ENCODE data around the gene SLC24A4. TPM values are rescaled to one million over a fixed set of nuclear protein-coding genes. Genes with fewer than 3 reads are reported as not detected.
A peak's percentile ranks its signal among the peaks of the same experiment; 100 is the strongest.

The SLC24A4 gene
- total RNA-seq, 1 donor from 2014 or later: not detected

DNA sequence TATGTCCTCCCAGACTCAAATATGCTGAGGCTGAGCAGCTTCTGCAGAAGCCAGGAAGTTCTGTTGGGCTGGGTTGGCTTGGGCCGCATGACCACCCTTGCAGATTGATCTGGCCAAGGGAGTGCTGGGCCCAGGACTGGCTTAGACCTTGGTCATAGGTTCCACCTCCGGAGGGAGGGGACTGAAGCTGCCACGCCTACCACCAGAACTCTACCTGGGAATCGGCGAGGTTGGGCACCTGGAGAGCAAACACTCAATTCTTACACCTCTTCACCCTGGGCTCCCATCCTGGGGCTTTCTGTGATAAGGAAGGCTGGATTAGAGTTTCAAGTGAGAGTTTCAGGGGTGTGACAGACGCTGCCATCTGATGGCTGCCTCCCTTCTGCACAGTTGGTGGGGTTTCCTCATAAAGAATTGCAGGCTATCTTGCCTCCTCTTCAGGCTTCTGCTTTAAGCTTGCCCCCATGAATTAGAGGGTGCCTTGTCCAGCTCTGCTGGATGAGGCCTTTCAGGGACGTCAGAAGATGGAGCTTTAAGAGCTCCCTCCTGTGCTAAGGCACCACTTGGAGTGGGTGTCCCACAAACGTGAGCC lies 5.8 kb downstream of the SLC24A4 start:
- no peak overlapping the region for H3K4me3 Mint-ChIP-seq
- DNase-seq: peak; percentile 60
- no peaks in the 10 kb centered on the region for H3K4me1 Mint-ChIP-seq
- H3K27ac Mint-ChIP-seq: no peak overlapping the region
- H3K27me3 Mint-ChIP-seq: peaks cover 47% of the 10 kb centered on the region
- intact Hi-C loops (cut with micrococcal nuclease): no loop called here
- H3K36me3 Mint-ChIP-seq (ENCODE audit: low read depth): no peaks in the 10 kb centered on the region
- no peaks in the 10 kb centered on the region for H3K9me3 Mint-ChIP-seq

DNA sequence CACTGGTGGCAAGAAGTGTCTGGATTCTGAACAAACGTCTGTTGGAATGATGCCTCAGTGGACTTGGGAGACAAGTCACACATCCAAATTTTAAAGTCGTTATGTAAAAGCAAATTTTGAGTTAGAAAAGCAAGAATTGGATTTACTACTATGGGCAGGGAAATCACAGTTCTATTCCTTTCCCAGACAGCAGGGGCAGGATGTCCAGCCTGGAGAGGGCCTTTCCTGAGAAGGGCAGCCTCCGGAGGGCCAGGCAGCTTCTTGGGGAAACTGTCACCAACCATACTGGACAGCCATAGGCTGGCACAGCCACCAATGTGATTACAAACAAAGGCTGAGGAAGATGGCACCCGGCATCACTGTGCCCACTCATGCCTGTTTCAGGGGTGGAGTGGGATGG lies 11.1 kb downstream of the SLC24A4 start:
- Mint-ChIP-seq H3K4me1 (no peaks in the 10 kb centered on the region), H3K4me3 (no peak overlapping the region), H3K27me3 (peaks cover 42% of the 10 kb centered on the region), H3K9me3 (no peaks in the 10 kb centered on the region), H3K27ac (no peak overlapping the region), H3K36me3 (ENCODE audit: low read depth) (no peaks in the 10 kb centered on the region)
- DNase-seq: no peak
- intact Hi-C loops (cut with micrococcal nuclease): no loop called here

DNA sequence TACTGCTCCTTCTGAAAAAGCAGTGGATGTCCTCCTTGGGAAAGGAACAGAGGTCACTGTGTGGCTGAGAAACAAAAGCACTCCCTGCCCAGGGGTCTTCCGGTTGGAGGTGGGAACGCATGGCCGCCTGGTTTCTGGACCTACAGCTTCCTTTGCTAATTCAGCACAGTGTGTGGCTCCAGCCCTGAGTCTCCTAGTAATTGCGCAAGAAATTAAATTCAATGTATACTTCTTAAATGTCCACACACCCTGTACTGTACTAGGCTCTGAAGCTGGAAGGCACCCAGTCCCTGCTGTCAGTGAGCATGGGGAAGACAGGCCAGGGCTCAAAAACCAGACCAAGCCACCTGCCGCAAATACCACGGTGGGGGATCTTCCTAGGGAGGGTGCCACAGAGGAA lies 13.4 kb downstream of the SLC24A4 start:
- Mint-ChIP-seq H3K9me3 (no peaks in the 10 kb centered on the region), H3K36me3 (ENCODE audit: low read depth) (no peaks in the 10 kb centered on the region), H3K27ac (no peak overlapping the region), H3K4me1 (peaks cover 5% of the 10 kb centered on the region), H3K4me3 (no peak overlapping the region), H3K27me3 (peaks cover 53% of the 10 kb centered on the region)
- intact Hi-C loops (cut with micrococcal nuclease): no loop called here
- DNase-seq: no peak

DNA sequence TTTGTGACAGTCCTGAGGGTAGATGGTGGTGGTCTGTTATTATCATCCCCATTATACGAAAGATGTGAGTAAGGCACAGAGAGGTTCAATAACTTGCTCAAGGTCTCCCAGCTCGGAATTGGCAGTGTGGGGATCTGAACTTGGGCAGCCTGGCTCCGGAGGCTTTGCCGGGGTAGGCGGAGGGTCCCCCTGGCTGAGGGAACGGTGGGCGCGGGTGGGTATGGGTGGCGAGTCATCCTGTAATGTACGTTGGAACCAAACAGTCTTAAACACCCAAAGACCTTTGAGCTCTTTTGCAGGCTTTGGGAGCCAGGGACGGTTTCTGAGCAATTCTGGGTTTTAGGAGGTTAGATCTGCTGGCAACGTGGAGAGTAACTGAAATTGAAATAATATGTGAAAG lies 16.5 kb downstream of the SLC24A4 start:
- intact Hi-C loops (cut with micrococcal nuclease): no loop called here
- H3K9me3 Mint-ChIP-seq: peaks cover 4% of the 10 kb centered on the region
- DNase-seq: no peak
- no peak overlapping the region for H3K4me3 Mint-ChIP-seq
- H3K36me3 Mint-ChIP-seq (ENCODE audit: low read depth): no peaks in the 10 kb centered on the region
- H3K27me3 Mint-ChIP-seq: peaks cover 54% of the 10 kb centered on the region
- H3K4me1 Mint-ChIP-seq: peaks cover 15% of the 10 kb centered on the region
- H3K27ac Mint-ChIP-seq: no peak overlapping the region

DNA sequence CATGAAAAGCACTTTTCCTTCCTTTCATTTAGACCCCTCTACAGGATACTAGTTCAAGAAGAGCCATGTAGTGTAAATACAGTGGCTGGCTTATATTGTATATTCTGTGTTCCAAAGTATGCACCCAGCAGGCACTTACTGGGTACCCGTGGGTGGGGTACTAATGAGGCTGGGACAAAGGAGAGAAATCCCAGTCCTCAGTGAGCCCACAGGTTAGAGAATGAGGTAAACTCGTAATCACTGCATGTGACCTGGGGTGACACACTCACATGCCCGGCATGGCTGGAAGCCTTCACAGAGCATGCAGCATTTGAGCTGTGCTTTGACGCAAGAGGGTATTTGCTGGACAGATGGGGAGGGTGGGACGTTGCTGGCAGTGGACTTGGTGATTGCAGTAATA lies 17.1 kb downstream of the SLC24A4 start:
- peaks cover 59% of the 10 kb centered on the region for H3K27me3 Mint-ChIP-seq
- H3K9me3 Mint-ChIP-seq: peaks cover 4% of the 10 kb centered on the region
- no peak for DNase-seq
- H3K4me1 Mint-ChIP-seq: peaks cover 15% of the 10 kb centered on the region
- no peaks in the 10 kb centered on the region for H3K36me3 Mint-ChIP-seq (ENCODE audit: low read depth)
- intact Hi-C loops (cut with micrococcal nuclease): loop anchor here (2.0 to 5.0 kb wide), 2 partner anchors 81 to 342 kb away; no protein-coding TSS in a partner anchor
- no peak overlapping the region for H3K4me3 Mint-ChIP-seq
- no peak overlapping the region for H3K27ac Mint-ChIP-seq

DNA sequence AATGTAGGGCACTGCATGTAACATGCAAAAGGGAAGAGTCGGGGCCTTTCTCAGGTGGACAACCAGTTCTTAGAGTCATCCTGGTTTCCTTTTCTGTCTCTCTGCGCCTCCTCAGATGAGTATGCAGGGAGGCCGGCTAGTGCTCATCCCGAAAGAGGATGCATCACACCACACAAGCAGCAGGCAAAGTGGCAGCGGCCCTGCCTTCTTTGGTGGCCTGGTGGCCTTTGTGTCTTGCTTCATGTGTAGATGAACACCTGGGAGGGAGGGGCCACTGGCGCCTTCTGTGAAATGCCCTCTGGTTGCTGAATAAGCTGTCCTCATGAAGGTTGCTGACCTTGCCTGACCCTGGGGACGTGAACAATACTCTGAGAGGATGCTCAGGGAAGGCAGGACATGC lies 18.0 kb downstream of the SLC24A4 start:
- peaks cover 15% of the 10 kb centered on the region for H3K4me1 Mint-ChIP-seq
- peaks cover 4% of the 10 kb centered on the region for H3K9me3 Mint-ChIP-seq
- H3K27ac Mint-ChIP-seq: peak overlapping the region; percentile 10
- peaks cover 56% of the 10 kb centered on the region for H3K27me3 Mint-ChIP-seq
- no peaks in the 10 kb centered on the region for H3K36me3 Mint-ChIP-seq (ENCODE audit: low read depth)
- H3K4me3 Mint-ChIP-seq: peak overlapping the region; percentile 21
- intact Hi-C loops (cut with micrococcal nuclease): loop anchor here (1.0 to 5.0 kb wide), 3 partner anchors 82 to 341 kb away; no protein-coding TSS in a partner anchor
- DNase-seq: peak; percentile 56

DNA sequence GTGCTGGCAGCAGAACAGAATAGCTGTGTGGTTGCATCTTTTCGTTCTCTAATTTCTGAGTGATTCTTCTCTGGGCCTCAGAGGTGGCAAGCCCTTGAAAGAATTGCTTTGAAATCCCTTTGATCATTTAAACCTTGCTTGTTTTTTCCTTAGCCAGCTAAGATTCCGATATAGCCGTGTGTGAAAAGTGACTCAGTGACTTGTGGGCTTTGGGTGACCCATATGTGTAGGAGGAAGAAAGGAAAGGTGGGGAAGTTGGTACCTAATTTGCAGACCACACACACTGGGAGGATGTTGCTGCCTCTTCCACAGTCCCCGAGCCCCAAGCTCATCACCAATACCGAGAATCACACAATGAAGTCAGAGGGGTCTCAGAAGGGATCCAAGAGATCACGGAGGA lies 18.8 kb downstream of the SLC24A4 start:
- H3K36me3 Mint-ChIP-seq (ENCODE audit: low read depth): no peaks in the 10 kb centered on the region
- H3K27ac Mint-ChIP-seq: peak overlapping the region; percentile 81
- intact Hi-C loops (cut with micrococcal nuclease): loop anchor here (1.0 to 5.0 kb wide), 3 partner anchors 83 to 341 kb away; no protein-coding TSS in a partner anchor
- H3K4me3 Mint-ChIP-seq: peak overlapping the region; percentile 5
- peaks cover 57% of the 10 kb centered on the region for H3K27me3 Mint-ChIP-seq
- H3K9me3 Mint-ChIP-seq: peaks cover 4% of the 10 kb centered on the region
- peaks cover 15% of the 10 kb centered on the region for H3K4me1 Mint-ChIP-seq
- peak; percentile 65 for DNase-seq

DNA sequence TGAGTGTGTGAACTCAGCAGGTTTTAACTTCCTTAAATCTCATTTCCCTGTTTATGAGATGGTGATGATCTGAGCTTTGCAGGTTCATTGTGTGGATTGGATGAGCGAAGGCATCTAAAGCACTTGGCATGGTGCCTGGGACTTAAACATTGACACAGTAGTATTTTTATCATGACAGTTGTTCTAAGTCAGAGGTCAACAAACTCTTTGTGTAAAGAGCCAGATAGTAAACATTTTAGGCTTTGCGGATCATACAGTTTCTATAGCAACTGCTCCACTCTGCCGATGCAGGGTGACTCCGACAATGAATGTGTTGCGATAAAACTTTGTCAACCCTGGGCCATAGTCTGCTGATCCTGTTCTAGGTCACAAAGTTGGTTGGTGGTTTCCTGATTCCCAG lies 25.2 kb downstream of the SLC24A4 start:
- Mint-ChIP-seq H3K4me1 (peaks cover 2% of the 10 kb centered on the region), H3K36me3 (ENCODE audit: low read depth) (no peaks in the 10 kb centered on the region), H3K9me3 (peaks cover 4% of the 10 kb centered on the region), H3K4me3 (no peak overlapping the region), H3K27me3 (peaks cover 43% of the 10 kb centered on the region), H3K27ac (no peak overlapping the region)
- DNase-seq: no peak
- intact Hi-C loops (cut with micrococcal nuclease): no loop called here

DNA sequence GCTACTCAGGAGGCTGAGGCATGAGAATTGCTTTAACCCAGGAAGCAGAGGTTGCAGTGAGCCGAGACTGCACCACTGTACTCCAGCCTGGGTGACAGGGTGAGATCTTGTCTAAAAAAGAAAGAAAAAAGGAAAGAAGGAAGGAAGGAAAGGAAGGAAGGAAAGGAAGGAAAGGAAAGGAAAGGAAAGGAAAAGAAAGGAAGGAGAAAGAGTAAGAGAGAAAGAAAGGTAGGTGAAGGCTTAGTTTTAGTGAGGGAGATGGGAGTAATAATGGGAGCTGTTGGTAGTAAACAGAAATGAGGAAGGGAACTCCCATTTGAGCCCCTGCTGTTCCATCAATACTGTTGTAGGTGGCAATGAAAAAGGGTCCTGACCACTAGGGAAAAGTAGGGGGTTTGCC lies 28.8 kb downstream of the SLC24A4 start:
- DNase-seq: no peak
- Mint-ChIP-seq H3K4me1 (no peaks in the 10 kb centered on the region), H3K27me3 (peaks cover 24% of the 10 kb centered on the region), H3K4me3 (no peak overlapping the region), H3K27ac (no peak overlapping the region), H3K36me3 (ENCODE audit: low read depth) (no peaks in the 10 kb centered on the region), H3K9me3 (no peaks in the 10 kb centered on the region)
- intact Hi-C loops (cut with micrococcal nuclease): loop anchor here (10.0 kb wide), 1 partner anchor 227 kb away; the partner anchor contains the start of genes CPSF2 and NDUFB1

DNA sequence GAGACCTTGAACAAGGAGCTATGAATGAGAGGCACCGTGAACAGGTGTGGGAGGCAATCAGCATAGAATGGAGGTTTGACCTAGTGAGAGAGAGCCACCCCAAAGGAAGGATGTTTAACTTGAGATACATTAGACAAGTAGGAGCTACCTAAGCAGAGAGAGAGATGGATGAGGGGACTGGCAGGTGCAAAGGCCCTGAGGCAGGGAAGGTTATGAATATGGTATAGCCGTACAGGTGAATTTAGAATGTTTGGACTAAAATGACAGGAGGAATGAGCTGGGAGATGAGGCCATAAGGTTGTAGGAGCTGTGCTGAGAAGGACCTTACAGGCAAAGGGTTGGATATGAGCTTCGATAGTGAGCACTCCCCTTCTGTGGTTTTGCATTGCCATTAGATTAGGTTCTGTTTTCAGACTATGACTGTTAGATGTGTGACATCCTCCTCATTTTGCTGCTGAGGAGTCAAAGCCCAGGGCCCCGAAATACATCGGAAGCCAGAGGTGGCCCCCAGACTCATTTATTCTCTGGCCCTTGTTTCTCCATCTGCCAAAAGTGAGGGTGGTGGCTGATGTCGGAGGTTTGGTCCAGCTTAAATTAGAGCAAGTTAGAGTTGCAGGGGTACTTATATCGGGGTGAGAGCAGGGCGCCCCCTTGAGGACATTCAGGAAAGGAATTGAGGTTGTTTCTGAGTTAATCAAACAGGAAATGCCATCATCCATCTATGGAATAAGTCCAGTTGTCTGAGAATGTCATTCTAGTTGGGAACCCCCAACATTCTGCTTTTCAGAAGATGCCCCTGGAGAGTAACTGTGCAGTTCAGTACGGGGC lies 29.4 kb downstream of the SLC24A4 start:
- Mint-ChIP-seq H3K36me3 (ENCODE audit: low read depth) (no peaks in the 10 kb centered on the region), H3K4me3 (no peak overlapping the region), H3K4me1 (no peaks in the 10 kb centered on the region), H3K27me3 (peaks cover 20% of the 10 kb centered on the region), H3K9me3 (no peaks in the 10 kb centered on the region), H3K27ac (no peak overlapping the region)
- DNase-seq: peak; percentile 81
- intact Hi-C loops (cut with micrococcal nuclease): loop anchor here (10.0 kb wide), 1 partner anchor 228 kb away; the partner anchor contains the start of genes CPSF2 and NDUFB1

DNA sequence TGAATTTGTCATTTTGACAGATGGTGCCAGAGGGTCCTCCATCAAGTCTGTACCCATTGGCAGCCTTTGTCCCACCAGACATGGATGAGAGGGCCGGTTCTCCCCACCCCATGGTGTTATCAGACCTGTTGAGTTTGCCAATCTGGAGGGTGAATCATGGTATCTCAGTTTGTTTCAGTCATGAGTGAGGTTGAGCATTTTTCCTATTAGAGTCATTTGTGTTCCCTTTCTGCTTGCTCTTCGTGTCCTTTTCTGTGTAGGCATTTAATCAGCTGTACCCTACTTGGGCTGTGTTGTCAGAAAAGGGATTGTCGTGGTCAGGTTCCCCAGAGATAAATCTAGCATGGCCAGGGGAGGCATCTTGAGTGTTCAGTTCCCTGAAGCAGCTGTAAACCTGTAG lies 30.5 kb downstream of the SLC24A4 start:
- Mint-ChIP-seq H3K4me3 (no peak overlapping the region), H3K4me1 (no peaks in the 10 kb centered on the region), H3K27ac (no peak overlapping the region), H3K36me3 (ENCODE audit: low read depth) (no peaks in the 10 kb centered on the region), H3K9me3 (no peaks in the 10 kb centered on the region), H3K27me3 (peaks cover 26% of the 10 kb centered on the region)
- DNase-seq: no peak
- intact Hi-C loops (cut with micrococcal nuclease): loop anchor here (10.0 kb wide), 1 partner anchor 229 kb away; the partner anchor contains the start of genes CPSF2 and NDUFB1

DNA sequence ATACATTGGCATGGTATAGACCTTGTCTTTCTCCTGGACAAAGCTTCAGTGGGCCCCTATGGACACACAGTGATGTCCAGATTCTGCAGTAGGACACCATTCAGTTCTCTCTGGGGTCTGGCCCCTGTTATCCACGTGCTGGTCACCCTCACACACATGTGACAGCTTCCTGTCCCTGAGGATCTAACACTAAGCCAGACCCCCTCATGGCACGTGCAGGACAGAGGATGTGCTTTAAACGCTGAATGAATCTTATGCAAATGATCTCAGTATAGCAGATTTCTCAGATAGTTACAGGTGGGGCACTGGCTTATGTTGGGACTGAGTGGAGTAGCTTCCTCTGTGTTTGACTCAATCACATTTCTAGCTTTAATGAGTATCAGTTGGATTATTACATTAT lies 33.7 kb downstream of the SLC24A4 start:
- Mint-ChIP-seq H3K27ac (no peak overlapping the region), H3K4me3 (no peak overlapping the region), H3K4me1 (no peaks in the 10 kb centered on the region), H3K36me3 (ENCODE audit: low read depth) (no peaks in the 10 kb centered on the region), H3K9me3 (no peaks in the 10 kb centered on the region), H3K27me3 (peaks cover 16% of the 10 kb centered on the region)
- intact Hi-C loops (cut with micrococcal nuclease): loop anchor here (10.0 kb wide), 1 partner anchor 232 kb away; the partner anchor contains the start of genes CPSF2 and NDUFB1
- DNase-seq: no peak

DNA sequence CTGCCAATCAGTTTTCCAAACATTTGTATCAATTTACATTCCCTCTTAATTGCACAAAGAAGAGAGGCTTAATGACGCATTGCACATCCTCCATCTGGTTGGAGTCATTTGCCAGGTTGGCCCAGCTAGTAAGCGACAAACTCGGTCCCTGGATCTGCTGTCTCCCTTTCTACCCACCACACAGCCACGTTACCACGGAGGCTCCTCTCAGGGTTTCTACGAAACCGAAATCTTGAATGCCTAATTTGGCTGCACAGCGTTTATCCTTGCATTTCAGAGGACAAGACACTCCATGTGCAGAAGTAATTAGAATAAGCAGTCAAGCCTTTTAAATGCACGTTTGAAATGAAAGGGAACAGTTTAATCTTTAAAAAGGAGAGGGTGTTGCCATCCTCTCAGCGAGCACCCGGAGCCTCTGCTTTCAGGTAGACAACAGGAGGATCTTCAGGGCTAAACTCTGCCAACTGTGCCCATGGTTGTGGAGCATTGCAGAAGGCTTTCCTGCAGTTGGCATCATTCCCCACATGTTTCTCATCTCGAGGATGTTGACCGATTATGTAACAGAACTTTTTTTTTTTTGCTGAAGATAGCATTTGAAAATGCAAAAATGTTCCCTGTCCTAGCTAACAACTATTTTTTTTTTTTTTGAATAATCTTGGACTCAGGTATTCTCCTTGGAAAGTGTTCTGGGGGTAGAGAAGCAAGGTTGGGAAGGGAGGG lies 37.8 kb downstream of the SLC24A4 start:
- Mint-ChIP-seq H3K27me3 (peaks cover 12% of the 10 kb centered on the region), H3K9me3 (no peaks in the 10 kb centered on the region), H3K4me1 (no peaks in the 10 kb centered on the region), H3K4me3 (no peak overlapping the region), H3K36me3 (ENCODE audit: low read depth) (no peaks in the 10 kb centered on the region), H3K27ac (no peak overlapping the region)
- DNase-seq: no peak
- intact Hi-C loops (cut with micrococcal nuclease): no loop called here

Data from activated CD4-positive, alpha-beta T cell treated with anti-CD3 and anti-CD28 coated beads, Interleukin-2, amount 10 ng/mL, durations not matched to agents 24 days and 14 days (primary cell).